GM10266 (cell line): Measurements from ENCODE around the gene USP47.
A peak's percentile ranks its signal among the peaks of the same experiment; 100 is the strongest.

Experiments used
- DNase-seq: peaks from one replicate; pipeline ENCODE4 v3.0.0; 2012; ENCODE audit errors: extremely low spot score
- TF ChIP-seq, protein P1 (sequence below): IDR thresholded peaks from 2 replicates; pipeline ENCODE4 v1.5.1; 2012; ENCODE audit warnings: mild to moderate bottlenecking, low read depth; ENCODE audit not compliant: control insufficient read depth, insufficient read depth; ENCODE audit errors: missing control alignments

USP47 gene

DNA sequence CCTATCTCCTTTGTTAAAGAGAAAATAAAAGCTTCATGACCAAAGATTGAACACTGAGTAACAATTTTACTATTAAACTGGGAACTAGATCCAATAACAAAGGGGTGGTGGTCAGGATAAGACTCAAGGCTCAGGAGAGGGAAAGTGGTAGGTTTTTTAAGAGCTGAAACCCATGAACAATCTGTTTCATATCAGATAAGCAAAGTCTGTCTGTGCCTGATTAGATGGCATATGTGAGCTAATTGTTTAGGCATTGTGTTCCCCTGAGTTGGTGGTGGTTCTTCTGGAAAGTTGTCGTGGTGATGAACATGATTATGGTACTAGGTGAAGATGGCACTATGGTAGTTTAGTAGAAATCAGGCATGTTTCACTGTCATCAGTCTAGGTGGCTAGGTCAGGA, 24.4 kb downstream of the USP47 start:
- no peak for DNase-seq
- TF ChIP-seq, protein P1, sequence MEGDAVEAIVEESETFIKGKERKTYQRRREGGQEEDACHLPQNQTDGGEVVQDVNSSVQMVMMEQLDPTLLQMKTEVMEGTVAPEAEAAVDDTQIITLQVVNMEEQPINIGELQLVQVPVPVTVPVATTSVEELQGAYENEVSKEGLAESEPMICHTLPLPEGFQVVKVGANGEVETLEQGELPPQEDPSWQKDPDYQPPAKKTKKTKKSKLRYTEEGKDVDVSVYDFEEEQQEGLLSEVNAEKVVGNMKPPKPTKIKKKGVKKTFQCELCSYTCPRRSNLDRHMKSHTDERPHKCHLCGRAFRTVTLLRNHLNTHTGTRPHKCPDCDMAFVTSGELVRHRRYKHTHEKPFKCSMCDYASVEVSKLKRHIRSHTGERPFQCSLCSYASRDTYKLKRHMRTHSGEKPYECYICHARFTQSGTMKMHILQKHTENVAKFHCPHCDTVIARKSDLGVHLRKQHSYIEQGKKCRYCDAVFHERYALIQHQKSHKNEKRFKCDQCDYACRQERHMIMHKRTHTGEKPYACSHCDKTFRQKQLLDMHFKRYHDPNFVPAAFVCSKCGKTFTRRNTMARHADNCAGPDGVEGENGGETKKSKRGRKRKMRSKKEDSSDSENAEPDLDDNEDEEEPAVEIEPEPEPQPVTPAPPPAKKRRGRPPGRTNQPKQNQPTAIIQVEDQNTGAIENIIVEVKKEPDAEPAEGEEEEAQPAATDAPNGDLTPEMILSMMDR = no peak

DNA sequence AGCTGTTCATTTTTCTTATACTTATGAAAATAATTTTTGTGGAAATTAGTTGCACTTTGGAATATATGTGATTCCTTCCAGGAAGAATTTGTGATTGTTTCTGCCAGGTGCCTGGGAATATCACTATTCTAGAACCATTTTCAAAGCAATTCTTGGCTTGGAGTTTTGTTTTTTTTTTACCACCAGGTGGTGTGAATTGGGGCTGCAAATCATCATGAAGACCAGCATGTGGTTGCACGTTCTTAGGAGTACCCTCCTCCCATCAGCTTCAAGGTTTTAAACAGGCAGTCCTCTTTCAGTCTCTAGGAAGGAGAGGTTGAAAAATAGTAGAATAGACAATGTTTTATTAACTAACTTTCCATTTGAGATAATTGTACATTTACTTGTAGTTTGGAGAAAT, 25.9 kb downstream of the USP47 start:
- TF ChIP-seq, protein P1 = no peak
- no peak for DNase-seq

DNA sequence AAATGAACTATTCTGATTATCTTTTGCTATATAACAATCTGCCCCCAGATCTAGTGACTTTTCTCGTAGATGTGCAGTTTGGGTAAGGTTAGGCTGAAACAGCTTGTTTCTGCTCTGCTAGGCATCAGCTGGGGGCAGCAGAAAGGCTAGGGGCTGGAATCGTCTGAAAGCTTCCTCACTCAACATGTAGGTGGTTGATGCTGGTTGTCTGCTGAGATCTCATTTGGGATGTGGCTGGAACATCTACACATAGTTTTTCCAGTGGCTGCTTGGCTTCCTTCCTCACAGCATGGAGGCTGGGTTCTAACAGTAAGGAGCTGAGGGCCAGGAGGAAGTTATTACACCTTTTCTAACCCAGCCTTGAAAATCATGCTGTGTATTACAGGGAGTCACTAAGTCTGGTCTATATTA, 30.2 kb downstream of the USP47 start:
- no peak for DNase-seq
- TF ChIP-seq, protein P1 = no peak

DNA sequence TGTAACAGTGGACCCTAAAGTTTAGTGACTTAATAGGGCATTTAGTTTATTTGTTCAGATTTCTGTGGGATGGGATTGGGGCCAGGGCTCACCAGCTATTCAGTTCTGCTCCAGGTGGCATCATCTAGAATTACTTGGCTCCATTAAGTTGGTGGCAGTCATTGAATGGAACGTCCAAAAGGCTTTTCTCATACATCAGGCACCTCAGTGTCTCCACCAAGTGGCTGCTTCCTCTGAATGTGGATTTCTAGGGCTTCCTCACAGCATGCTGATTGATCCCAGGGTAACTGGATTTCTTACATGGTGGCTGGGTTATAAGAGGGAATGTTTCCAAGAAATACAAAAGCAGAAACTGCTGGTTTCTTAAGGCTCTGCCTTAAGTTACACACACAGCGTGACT, 34.7 kb downstream of the USP47 start:
- no peak for DNase-seq
- TF ChIP-seq, protein P1 = peak; percentile 8

DNA sequence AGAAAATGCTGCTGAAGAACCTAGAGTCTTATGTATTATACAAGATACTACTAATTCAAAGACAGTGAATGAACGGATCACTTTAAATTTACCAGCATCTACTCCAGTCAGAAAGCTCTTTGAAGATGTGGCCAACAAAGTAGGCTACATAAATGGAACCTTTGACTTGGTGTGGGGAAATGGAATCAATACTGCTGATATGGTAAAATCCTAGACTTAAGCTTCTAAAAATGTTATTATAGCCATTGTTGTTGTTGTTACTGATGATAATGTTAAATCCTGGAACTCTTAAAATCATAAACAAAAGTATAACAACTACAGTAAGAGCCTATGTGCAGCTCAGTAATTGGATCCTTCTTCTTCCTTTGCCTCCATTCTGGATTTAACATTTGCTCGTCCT, 38.4 kb downstream of the USP47 start:
- TF ChIP-seq, protein P1 = no peak
- DNase-seq = no peak

DNA sequence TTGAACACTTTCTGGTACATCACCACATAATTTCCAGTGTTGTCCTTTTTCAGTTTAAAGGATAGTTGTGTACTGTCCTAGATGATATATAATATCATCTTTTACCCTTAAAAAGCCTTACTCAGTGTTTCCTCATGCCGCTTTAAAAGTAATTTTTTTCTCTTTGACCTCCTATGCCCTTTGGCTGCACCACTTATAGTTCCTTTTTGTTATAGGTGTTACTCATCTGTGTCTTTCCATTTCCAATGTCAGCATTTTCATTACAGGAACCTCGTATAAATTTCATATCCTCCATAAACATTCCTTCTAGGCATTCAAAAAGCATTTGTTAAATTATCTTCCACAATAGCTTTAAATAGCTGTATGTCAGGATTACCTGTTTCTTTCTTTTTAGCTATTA, 40.8 kb downstream of the USP47 start:
- TF ChIP-seq, protein P1 = no peak
- DNase-seq = no peak

DNA sequence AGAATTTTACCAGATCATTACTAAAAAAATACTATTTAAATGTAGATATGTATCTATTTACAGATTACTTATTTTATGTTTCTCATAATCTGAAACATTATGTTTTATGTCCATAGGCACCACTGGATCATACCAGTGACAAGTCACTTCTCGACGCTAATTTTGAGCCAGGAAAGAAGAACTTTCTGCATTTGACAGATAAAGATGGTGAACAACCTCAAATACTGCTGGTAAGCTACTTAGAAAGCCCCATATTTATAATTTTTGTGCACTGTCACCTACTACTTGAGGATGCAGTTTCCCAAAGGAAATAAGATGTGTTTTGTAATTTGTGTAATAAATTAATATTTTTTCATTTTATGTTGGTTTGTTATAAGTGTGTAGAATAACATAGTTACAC, 42.6 kb downstream of the USP47 start:
- TF ChIP-seq, protein P1 = no peak
- DNase-seq = no peak
